ENCODE measurements around the gene INCENP. TPM values are rescaled to one million over a fixed set of nuclear protein-coding genes. Genes with fewer than 3 reads are reported as not detected.

The INCENP gene
- total and polyA plus RNA-seq, 4 donors, result 2.4 to 34.4 (median 4.7) TPM

DNA sequence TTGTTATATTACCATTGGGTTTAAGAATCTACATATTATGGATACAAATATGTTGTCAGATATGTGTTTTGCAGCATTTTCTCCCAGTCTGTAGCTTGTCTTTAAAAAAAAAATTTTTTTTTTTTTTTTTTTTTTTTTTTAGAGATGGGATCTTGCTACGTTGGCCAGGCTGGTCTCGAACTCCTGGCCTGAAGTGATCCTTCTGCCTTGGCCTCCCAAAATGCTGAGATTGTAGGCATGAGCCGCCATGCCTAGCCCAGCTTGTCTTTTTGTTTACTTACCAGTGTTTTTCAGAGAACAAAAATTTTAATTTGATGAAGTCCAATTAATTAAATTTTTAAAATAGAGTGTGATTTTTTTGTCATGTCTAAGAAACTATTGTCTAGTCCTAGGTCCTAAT lies 29.8 kb downstream of the INCENP start:
- Histone ChIP-seq H3K9ac (ENCODE audit: low read depth in 1 of 2, low read length in 2 of 2) (no peak overlapping the region), H3K36me3 (ENCODE audit: control insufficient read depth in 4 of 4, insufficient read depth in 3 of 4, low read depth in 1 of 4, low read length in 3 of 4) (peaks cover 3 to 29% (median 13%) of the 10 kb centered on the region in 4 donors), H3K4me3 (ENCODE audit: low read depth in 1 of 3, low read length in 3 of 3) (no peak overlapping the region), H3K27me3 (ENCODE audit: control insufficient read depth in 4 of 4, insufficient read depth in 4 of 4, low read length in 3 of 4) (no peaks in the 10 kb centered on the region), H3K4me1 (ENCODE audit: control insufficient read depth in 4 of 4, insufficient read depth in 4 of 4, low read length in 3 of 4) (no peaks in the 10 kb centered on the region), H3K9me3 (ENCODE audit: control insufficient read depth in 4 of 4, low read length in 3 of 4) (no peaks in the 10 kb centered on the region), H3K27ac (ENCODE audit: low read depth in 1 of 2, low read length in 2 of 2) (no peak overlapping the region)
- WGBS, result 67% methylated on average over 3 of the region's 3 CpGs
- TF ChIP-seq GABPA (IDR thresholded peaks at IDR 0.05 in 1 of 2, conservative IDR thresholded peaks at IDR 0.05 in 1 of 2), result no peak
- no peak for TF ChIP-seq CTCF (IDR thresholded peaks at IDR 0.05; ENCODE audit: low read depth, low read length, missing input control)
- TF ChIP-seq RXRA (IDR thresholded peaks at IDR 0.05), result no peak
- no peak for TF ChIP-seq NR2F2 (IDR thresholded peaks at IDR 0.05)
- no peak for DNase-seq (ENCODE audit: low spot score)

DNA sequence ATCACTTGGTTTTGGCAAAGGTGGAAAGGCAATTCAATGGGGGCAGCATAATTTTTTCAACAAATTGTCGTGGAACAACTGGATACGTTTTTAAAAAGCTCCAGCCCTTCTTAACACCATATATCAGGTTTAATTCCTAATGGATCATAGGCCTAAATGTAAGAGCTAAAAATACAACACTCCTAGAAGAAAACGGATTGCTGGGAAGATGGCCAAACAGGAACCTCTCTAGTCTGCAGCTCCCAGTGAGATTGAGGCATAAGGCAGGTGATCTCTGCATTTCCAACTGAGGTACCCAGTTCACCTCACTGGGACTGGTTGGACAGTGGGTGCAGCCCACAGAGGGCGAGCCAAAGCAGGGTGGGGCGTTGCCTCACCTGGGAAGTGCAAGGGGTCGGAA lies 33.8 kb downstream of the INCENP start:
- DNase-seq (ENCODE audit: low spot score), result no peak
- TF ChIP-seq RAD21 (IDR thresholded peaks at IDR 0.05) (no peak), ATF3 (IDR thresholded peaks at IDR 0.05) (no peak), EGR1 (IDR thresholded peaks at IDR 0.05; ENCODE audit: low read depth in 2 of 2) (no peak), NR2F2 (IDR thresholded peaks at IDR 0.05) (no peak), HNF4A (conservative IDR thresholded peaks at IDR 0.05) (no peak), ZBTB33 (IDR thresholded peaks at IDR 0.05) (no peak), CTCF (IDR thresholded peaks at IDR 0.05; ENCODE audit: low read depth, low read length, missing input control) (no peak), YY1 (IDR thresholded peaks at IDR 0.05) (no peak), HNF4G (IDR thresholded peaks at IDR 0.05) (no peak), FOXA1 (IDR thresholded peaks at IDR 0.05) (no peak)
- TF ChIP-seq, protein P1, sequence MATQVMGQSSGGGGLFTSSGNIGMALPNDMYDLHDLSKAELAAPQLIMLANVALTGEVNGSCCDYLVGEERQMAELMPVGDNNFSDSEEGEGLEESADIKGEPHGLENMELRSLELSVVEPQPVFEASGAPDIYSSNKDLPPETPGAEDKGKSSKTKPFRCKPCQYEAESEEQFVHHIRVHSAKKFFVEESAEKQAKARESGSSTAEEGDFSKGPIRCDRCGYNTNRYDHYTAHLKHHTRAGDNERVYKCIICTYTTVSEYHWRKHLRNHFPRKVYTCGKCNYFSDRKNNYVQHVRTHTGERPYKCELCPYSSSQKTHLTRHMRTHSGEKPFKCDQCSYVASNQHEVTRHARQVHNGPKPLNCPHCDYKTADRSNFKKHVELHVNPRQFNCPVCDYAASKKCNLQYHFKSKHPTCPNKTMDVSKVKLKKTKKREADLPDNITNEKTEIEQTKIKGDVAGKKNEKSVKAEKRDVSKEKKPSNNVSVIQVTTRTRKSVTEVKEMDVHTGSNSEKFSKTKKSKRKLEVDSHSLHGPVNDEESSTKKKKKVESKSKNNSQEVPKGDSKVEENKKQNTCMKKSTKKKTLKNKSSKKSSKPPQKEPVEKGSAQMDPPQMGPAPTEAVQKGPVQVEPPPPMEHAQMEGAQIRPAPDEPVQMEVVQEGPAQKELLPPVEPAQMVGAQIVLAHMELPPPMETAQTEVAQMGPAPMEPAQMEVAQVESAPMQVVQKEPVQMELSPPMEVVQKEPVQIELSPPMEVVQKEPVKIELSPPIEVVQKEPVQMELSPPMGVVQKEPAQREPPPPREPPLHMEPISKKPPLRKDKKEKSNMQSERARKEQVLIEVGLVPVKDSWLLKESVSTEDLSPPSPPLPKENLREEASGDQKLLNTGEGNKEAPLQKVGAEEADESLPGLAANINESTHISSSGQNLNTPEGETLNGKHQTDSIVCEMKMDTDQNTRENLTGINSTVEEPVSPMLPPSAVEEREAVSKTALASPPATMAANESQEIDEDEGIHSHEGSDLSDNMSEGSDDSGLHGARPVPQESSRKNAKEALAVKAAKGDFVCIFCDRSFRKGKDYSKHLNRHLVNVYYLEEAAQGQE (IDR thresholded peaks at IDR 0.05), result no peak
- 77% methylated on average over 6 of the region's 6 CpGs for WGBS

More for the DNA sequence above, 33.8 kb downstream of the INCENP start:
- no peaks in the 10 kb centered on the region for H3K4me1 ChIP-seq (ENCODE audit: control insufficient read depth in 4 of 4, insufficient read depth in 4 of 4, low read length in 3 of 4)
- H3K9me3 ChIP-seq (ENCODE audit: control insufficient read depth in 4 of 4, low read length in 3 of 4), result no peaks in the 10 kb centered on the region
- H3K36me3 ChIP-seq (ENCODE audit: control insufficient read depth in 4 of 4, insufficient read depth in 3 of 4, low read depth in 1 of 4, low read length in 3 of 4), result peaks cover 0 to 2% (median 0%) of the 10 kb centered on the region in 4 donors
- H3K27ac ChIP-seq (ENCODE audit: low read depth in 1 of 2, low read length in 2 of 2), result no peak overlapping the region
- no peak overlapping the region for H3K4me3 ChIP-seq (ENCODE audit: low read depth in 1 of 3, low read length in 3 of 3)
- H3K9ac ChIP-seq (ENCODE audit: low read depth in 1 of 2, low read length in 2 of 2), result no peak overlapping the region
- H3K27me3 ChIP-seq (ENCODE audit: control insufficient read depth in 4 of 4, insufficient read depth in 4 of 4, low read length in 3 of 4), result peaks cover 0 to 2% (median 0%) of the 10 kb centered on the region in 4 donors
